ENCODE results near the gene ZMIZ1. TPM values are rescaled to one million over a fixed set of nuclear protein-coding genes. Genes with fewer than 3 reads are reported as not detected.

Gene ZMIZ1
- total RNA-seq, 5 donors from 2014 or later (not counting 1 experiment from before 2014, with no cell fraction given): 16.8 to 27.1 (median 21.2) TPM

GRCh38 chr10:79172881-79173280, 104.1 kb downstream of the ZMIZ1 start:
- Histone ChIP-seq H3K9me3 (no peaks in the 10 kb centered on the region), H3K27me3 (replicated peaks in 1 of 2; ENCODE audit: control insufficient read depth in 2 of 2, extremely low read depth in 1 of 2, insufficient read depth in 2 of 2, low read length in 1 of 2) (no peaks in the 10 kb centered on the region), H3K27ac (ENCODE audit: low read length) (no peak overlapping the region), H3K36me3 (ENCODE audit: control insufficient read depth in 2 of 2, extremely low read depth in 1 of 2, insufficient read depth in 1 of 2, low read length in 1 of 2) (peaks cover 0 to 9% of the 10 kb centered on the region in 2 donors), H3K4me1 (ENCODE audit: control insufficient read depth in 1 of 2, extremely low read depth in 1 of 2, insufficient read depth in 2 of 2, low read length in 2 of 2) (no peaks in the 10 kb centered on the region), H3K4me3 (ENCODE audit: control insufficient read depth in 1 of 2, extremely low read depth in 1 of 2, low read length in 1 of 2) (no peak overlapping the region)
- ATAC-seq (replicated peaks in 1 of 4): no peak
- no peak overlapping the region for H3K4me3 Mint-ChIP-seq
- ChIA-PET CTCF (interaction anchor here in 1 of 2 donors (0.6 kb wide), 1 partner anchor 1127 kb away, joined by 4 read pairs; no protein-coding TSS in a partner anchor), POLR2A (no interaction called here)
- no peaks in the 10 kb centered on the region for H3K9me3 Mint-ChIP-seq
- no peaks in the 10 kb centered on the region for H3K27me3 Mint-ChIP-seq
- H3K36me3 Mint-ChIP-seq: no peaks in the 10 kb centered on the region
- no peak for DNase-seq
- 72% methylated on average over 4 of the region's 5 CpGs for WGBS (ENCODE audit: insufficient coverage)
- H3K27ac Mint-ChIP-seq: no peak overlapping the region
- H3K4me1 Mint-ChIP-seq: peaks cover 0 to 5% (median 0%) of the 10 kb centered on the region in 3 donors

DNA sequence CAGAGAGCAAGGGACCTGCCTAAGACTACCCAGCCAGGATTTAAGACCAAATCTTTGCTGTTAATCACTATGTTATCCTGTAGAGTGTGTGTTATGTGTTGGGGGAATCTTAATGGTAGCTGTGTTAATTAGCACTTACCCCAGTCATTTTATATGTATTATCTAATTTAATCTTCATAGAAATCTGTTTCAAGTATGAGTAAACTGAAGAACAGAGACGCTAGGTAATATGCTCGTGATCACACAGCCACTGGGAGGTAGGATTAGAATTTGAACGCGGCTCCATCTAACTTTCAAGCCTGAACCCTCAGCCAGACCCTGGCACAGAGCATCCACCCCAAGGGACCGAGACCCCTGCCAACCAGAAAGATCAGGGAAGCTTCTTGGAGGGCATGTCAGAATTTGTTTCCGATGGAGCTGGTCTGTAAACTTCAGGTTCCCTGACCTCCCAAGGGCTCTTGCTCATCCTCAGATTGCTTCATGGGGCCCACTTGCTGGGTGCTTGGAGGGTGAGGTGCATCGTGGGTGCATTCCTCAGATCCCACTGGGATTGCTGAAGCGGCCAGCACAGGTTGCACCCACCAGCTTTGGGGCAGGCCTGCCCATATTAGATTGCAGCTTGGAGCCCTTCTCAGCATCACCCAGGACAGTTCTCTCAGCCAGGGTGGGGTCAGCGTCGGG, 105.0 kb downstream of the ZMIZ1 start:
- peaks cover 0 to 5% (median 0%) of the 10 kb centered on the region in 3 donors for H3K4me1 Mint-ChIP-seq
- no peak overlapping the region for H3K27ac ChIP-seq (ENCODE audit: low read length)
- DNase-seq: no peak
- no peak overlapping the region for H3K27ac Mint-ChIP-seq
- ChIA-PET POLR2A (no interaction called here), CTCF (interaction anchor here in 1 of 2 donors (0.6 kb wide), 1 partner anchor 1128 kb away, joined by 4 read pairs; no protein-coding TSS in a partner anchor)
- H3K4me3 Mint-ChIP-seq: no peak overlapping the region
- peaks cover 0 to 3% of the 10 kb centered on the region in 2 experiments for H3K4me1 ChIP-seq (ENCODE audit: control insufficient read depth in 1 of 2, extremely low read depth in 1 of 2, insufficient read depth in 2 of 2, low read length in 2 of 2)
- ATAC-seq (replicated peaks in 1 of 4): no peak
- no peaks in the 10 kb centered on the region for H3K36me3 Mint-ChIP-seq
- H3K27me3 Mint-ChIP-seq: no peaks in the 10 kb centered on the region
- no peaks in the 10 kb centered on the region for H3K9me3 Mint-ChIP-seq
- H3K4me3 ChIP-seq (ENCODE audit: control insufficient read depth in 1 of 2, extremely low read depth in 1 of 2, low read length in 1 of 2): no peak overlapping the region
- WGBS (ENCODE audit: insufficient coverage): 88% methylated on average over 6 of the region's 10 CpGs
- no peaks in the 10 kb centered on the region for H3K27me3 ChIP-seq (replicated peaks in 1 of 2; ENCODE audit: control insufficient read depth in 2 of 2, extremely low read depth in 1 of 2, insufficient read depth in 2 of 2, low read length in 1 of 2)
- no peaks in the 10 kb centered on the region for H3K9me3 ChIP-seq
- peaks cover 0 to 9% of the 10 kb centered on the region in 2 donors for H3K36me3 ChIP-seq (ENCODE audit: control insufficient read depth in 2 of 2, extremely low read depth in 1 of 2, insufficient read depth in 1 of 2, low read length in 1 of 2)

DNA sequence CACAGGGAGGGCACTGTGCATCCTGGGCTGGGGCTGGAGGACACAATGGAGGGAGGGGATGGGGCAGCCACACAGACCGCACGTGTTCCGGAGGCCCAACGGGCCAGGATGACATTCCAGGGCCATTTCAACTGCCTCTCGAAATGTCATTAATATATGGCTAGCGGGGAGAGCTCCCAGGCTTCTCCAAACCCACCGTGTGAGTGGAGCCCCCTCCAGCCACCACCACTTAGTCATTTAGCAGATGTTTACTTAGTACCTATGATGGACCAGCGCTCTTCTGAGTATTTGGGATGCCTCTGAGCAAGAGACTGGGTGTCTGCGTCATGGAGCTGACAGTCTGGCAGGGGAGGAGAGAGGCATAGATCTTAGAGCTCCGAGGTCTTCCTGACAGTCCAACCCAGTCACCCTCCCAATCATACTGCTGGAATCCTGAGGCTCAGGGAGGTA, 107.3 kb downstream of the ZMIZ1 start:
- H3K36me3 ChIP-seq (ENCODE audit: control insufficient read depth in 2 of 2, extremely low read depth in 1 of 2, insufficient read depth in 1 of 2, low read length in 1 of 2): peaks cover 0 to 10% of the 10 kb centered on the region in 2 donors
- Mint-ChIP-seq H3K36me3 (no peaks in the 10 kb centered on the region), H3K27ac (no peak overlapping the region), H3K4me1 (peaks cover 0 to 5% (median 0%) of the 10 kb centered on the region in 3 donors), H3K9me3 (no peaks in the 10 kb centered on the region), H3K4me3 (no peak overlapping the region), H3K27me3 (no peaks in the 10 kb centered on the region)
- CTCF ChIA-PET: no interaction called here
- H3K9me3 ChIP-seq: no peaks in the 10 kb centered on the region
- no peak for ATAC-seq (replicated peaks in 1 of 4)
- H3K4me3 ChIP-seq (ENCODE audit: control insufficient read depth in 1 of 2, extremely low read depth in 1 of 2, low read length in 1 of 2): no peak overlapping the region
- peaks cover 0 to 3% of the 10 kb centered on the region in 2 experiments for H3K4me1 ChIP-seq (ENCODE audit: control insufficient read depth in 1 of 2, extremely low read depth in 1 of 2, insufficient read depth in 2 of 2, low read length in 2 of 2)
- WGBS (ENCODE audit: insufficient coverage): no CpG with 5 or more reads among the region's 10 CpGs
- no peak for DNase-seq
- H3K27ac ChIP-seq (ENCODE audit: low read length): no peak overlapping the region
- H3K27me3 ChIP-seq (replicated peaks in 1 of 2; ENCODE audit: control insufficient read depth in 2 of 2, extremely low read depth in 1 of 2, insufficient read depth in 2 of 2, low read length in 1 of 2): no peaks in the 10 kb centered on the region
- POLR2A ChIA-PET: no interaction called here

DNA sequence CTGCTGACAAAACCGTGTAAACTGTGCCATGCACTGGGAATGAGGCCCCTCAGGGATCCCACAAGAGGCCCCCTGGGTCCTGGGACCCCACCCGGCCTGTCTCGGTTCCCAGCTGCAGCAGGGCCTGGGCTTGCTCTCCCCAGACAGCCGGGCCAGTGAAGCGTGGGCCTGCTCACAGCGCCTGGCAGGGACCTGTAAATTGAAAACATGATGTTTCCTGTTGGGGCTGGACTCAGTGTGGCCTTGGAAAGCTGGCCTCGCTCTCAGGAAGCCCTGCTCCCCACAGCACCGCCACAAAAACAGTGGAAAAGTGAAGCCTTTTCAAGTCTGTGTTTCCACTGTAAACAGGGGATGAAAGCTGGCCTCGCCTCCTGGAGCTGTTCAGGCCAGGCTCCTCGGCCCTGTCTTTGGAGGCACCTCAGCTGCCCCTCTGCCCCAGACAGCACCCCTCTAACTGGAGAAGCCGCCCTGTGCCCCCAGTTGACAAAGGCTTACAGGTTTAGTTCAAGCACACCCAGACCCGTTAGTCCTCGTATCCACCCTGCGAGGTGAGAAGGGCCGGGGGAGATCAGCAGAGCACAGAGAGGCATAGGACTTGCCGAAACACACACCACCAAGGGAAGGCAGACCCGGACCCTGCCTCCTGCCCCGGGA, 108.3 kb downstream of the ZMIZ1 start:
- H3K9me3 Mint-ChIP-seq: no peaks in the 10 kb centered on the region
- ChIA-PET CTCF (no interaction called here), POLR2A (no interaction called here)
- no peak overlapping the region for H3K4me3 Mint-ChIP-seq
- H3K36me3 Mint-ChIP-seq: no peaks in the 10 kb centered on the region
- H3K27me3 Mint-ChIP-seq: no peaks in the 10 kb centered on the region
- Histone ChIP-seq H3K9me3 (no peaks in the 10 kb centered on the region), H3K4me1 (ENCODE audit: control insufficient read depth in 1 of 2, extremely low read depth in 1 of 2, insufficient read depth in 2 of 2, low read length in 2 of 2) (peaks cover 0 to 3% of the 10 kb centered on the region in 2 experiments), H3K4me3 (ENCODE audit: control insufficient read depth in 1 of 2, extremely low read depth in 1 of 2, low read length in 1 of 2) (no peak overlapping the region), H3K27ac (ENCODE audit: low read length) (no peak overlapping the region), H3K27me3 (replicated peaks in 1 of 2; ENCODE audit: control insufficient read depth in 2 of 2, extremely low read depth in 1 of 2, insufficient read depth in 2 of 2, low read length in 1 of 2) (no peaks in the 10 kb centered on the region), H3K36me3 (ENCODE audit: control insufficient read depth in 2 of 2, extremely low read depth in 1 of 2, insufficient read depth in 1 of 2, low read length in 1 of 2) (peaks cover 0 to 6% of the 10 kb centered on the region in 2 donors)
- no peak overlapping the region for H3K27ac Mint-ChIP-seq
- peaks cover 0 to 5% (median 0%) of the 10 kb centered on the region in 3 donors for H3K4me1 Mint-ChIP-seq
- 74% methylated on average over 14 of the region's 18 CpGs for WGBS (ENCODE audit: insufficient coverage)
- no peak for DNase-seq
- ATAC-seq (replicated peaks in 1 of 4): no peak

DNA sequence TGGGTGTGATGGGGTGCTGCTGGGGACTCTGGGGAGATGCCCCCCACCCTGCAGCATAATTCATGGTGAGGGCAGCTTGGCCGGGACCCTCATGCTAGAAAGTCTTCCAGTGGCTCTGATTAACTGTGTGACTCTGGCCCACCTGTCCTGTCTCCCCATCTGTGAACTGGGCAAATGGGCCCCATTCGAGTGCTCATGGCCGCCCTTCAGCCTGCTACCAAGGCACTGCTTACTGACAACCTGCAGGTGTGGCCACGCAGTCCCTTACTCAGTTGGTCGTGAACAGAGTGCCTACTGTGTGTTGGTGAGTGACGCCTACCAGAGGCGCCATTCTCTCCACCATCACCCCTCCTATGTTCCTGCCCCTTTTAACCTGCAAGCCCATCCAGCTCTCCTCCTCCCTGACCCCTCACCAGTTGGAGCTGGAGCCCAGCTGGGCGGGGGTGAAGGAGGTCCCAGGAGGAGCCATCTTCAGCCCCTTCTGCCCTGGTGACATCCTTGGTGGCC, 109.4 kb downstream of the ZMIZ1 start:
- Histone ChIP-seq H3K36me3 (ENCODE audit: control insufficient read depth in 2 of 2, extremely low read depth in 1 of 2, insufficient read depth in 1 of 2, low read length in 1 of 2) (peaks cover 0 to 6% of the 10 kb centered on the region in 2 donors), H3K4me1 (ENCODE audit: control insufficient read depth in 1 of 2, extremely low read depth in 1 of 2, insufficient read depth in 2 of 2, low read length in 2 of 2) (peaks cover 0 to 3% of the 10 kb centered on the region in 2 experiments), H3K4me3 (ENCODE audit: control insufficient read depth in 1 of 2, extremely low read depth in 1 of 2, low read length in 1 of 2) (no peak overlapping the region), H3K27ac (ENCODE audit: low read length) (no peak overlapping the region), H3K9me3 (no peaks in the 10 kb centered on the region), H3K27me3 (replicated peaks in 1 of 2; ENCODE audit: control insufficient read depth in 2 of 2, extremely low read depth in 1 of 2, insufficient read depth in 2 of 2, low read length in 1 of 2) (no peaks in the 10 kb centered on the region)
- POLR2A ChIA-PET: no interaction called here
- Mint-ChIP-seq H3K27ac (no peak overlapping the region), H3K4me1 (peaks cover 0 to 5% (median under 1%) of the 10 kb centered on the region in 3 donors), H3K4me3 (no peak overlapping the region), H3K36me3 (no peaks in the 10 kb centered on the region), H3K9me3 (no peaks in the 10 kb centered on the region), H3K27me3 (no peaks in the 10 kb centered on the region)
- CTCF ChIA-PET: no interaction called here
- WGBS (ENCODE audit: insufficient coverage): 82% methylated on average over 4 of the region's 8 CpGs
- no peak for ATAC-seq (replicated peaks in 1 of 4)
- no peak for DNase-seq

GRCh38 chr10:79178614-79179163, 109.9 kb downstream of the ZMIZ1 start:
- peaks cover 0 to 6% of the 10 kb centered on the region in 2 donors for H3K36me3 ChIP-seq (ENCODE audit: control insufficient read depth in 2 of 2, extremely low read depth in 1 of 2, insufficient read depth in 1 of 2, low read length in 1 of 2)
- WGBS (ENCODE audit: insufficient coverage): 65% methylated on average over 5 of the region's 9 CpGs
- no peak overlapping the region for H3K4me3 Mint-ChIP-seq
- no peak overlapping the region for H3K4me3 ChIP-seq (ENCODE audit: control insufficient read depth in 1 of 2, extremely low read depth in 1 of 2, low read length in 1 of 2)
- ChIA-PET POLR2A (no interaction called here), CTCF (no interaction called here)
- no peak for DNase-seq
- H3K4me1 Mint-ChIP-seq: peaks cover 0 to 6% (median 5%) of the 10 kb centered on the region in 3 donors
- peaks cover 0 to 3% of the 10 kb centered on the region in 2 experiments for H3K4me1 ChIP-seq (ENCODE audit: control insufficient read depth in 1 of 2, extremely low read depth in 1 of 2, insufficient read depth in 2 of 2, low read length in 2 of 2)
- no peaks in the 10 kb centered on the region for H3K9me3 Mint-ChIP-seq
- H3K36me3 Mint-ChIP-seq: no peaks in the 10 kb centered on the region
- no peak overlapping the region for H3K27ac Mint-ChIP-seq
- no peak overlapping the region for H3K27ac ChIP-seq (ENCODE audit: low read length)
- H3K27me3 Mint-ChIP-seq: no peaks in the 10 kb centered on the region
- ATAC-seq (replicated peaks in 1 of 4): no peak
- H3K9me3 ChIP-seq: no peaks in the 10 kb centered on the region
- no peaks in the 10 kb centered on the region for H3K27me3 ChIP-seq (replicated peaks in 1 of 2; ENCODE audit: control insufficient read depth in 2 of 2, extremely low read depth in 1 of 2, insufficient read depth in 2 of 2, low read length in 1 of 2)

Measured in T-cell (primary cell).